Measurements from ENCODE around the gene ULBP2.
"Not testable (repeated sequence)": the region's sequence is repeated elsewhere in the genome, so short reads cannot be mapped to it uniquely, and the experiment has no call there.

The ULBP2 gene

GRCh38 chr6:149961728-149962425 is 20.1 kb downstream of the ULBP2 start:
- peak; percentile 48 for TF ChIP-seq CTCF (conservative IDR thresholded peaks at IDR 0.05; ENCODE audit: low read depth, low read length)
- H3K4me3 ChIP-seq (ENCODE audit: low read length), result no peak overlapping the region
- no peak for DNase-seq (ENCODE audit: low read depth)

GRCh38 chr6:149962461-149963211 is 20.8 kb downstream of the ULBP2 start:
- H3K4me3 ChIP-seq (ENCODE audit: low read length), result no peak overlapping the region
- DNase-seq (ENCODE audit: low read depth), result no peak
- no peak for TF ChIP-seq CTCF (conservative IDR thresholded peaks at IDR 0.05; ENCODE audit: low read depth, low read length)

GRCh38 chr6:149963212-149963461 is 21.3 kb downstream of the ULBP2 start:
- no peak for DNase-seq (ENCODE audit: low read depth)
- peak overlapping the region; percentile 49 for H3K4me3 ChIP-seq (ENCODE audit: low read length)
- no peak for TF ChIP-seq CTCF (conservative IDR thresholded peaks at IDR 0.05; ENCODE audit: low read depth, low read length)

- H3K4me3 ChIP-seq (ENCODE audit: low read length), result peak within 1 kb of the TSS; percentile 49
- TF ChIP-seq CTCF (conservative IDR thresholded peaks at IDR 0.05; ENCODE audit: low read depth, low read length), result peak; percentile 11
- no peak for DNase-seq (ENCODE audit: low read depth)
Observed at GRCh38 chr6:149963462-149964307, 21.9 kb downstream of the ULBP2 start, which contains the start of gene ULBP1. Gene ULBP1 (plus strand): TSS chr6:149963943. CDS start chr6:149964050, 107 bp downstream.

GRCh38 chr6:149964308-149965193 is 22.7 kb downstream of the ULBP2 start:
- no peak for TF ChIP-seq CTCF (conservative IDR thresholded peaks at IDR 0.05; ENCODE audit: low read depth, low read length)
- DNase-seq (ENCODE audit: low read depth), result no peak
- peak overlapping the region; percentile 49 for H3K4me3 ChIP-seq (ENCODE audit: low read length)

GRCh38 chr6:149965194-149966020 is 23.6 kb downstream of the ULBP2 start:
- no peak for DNase-seq (ENCODE audit: low read depth)
- TF ChIP-seq CTCF (conservative IDR thresholded peaks at IDR 0.05; ENCODE audit: low read depth, low read length), result no peak
- H3K4me3 ChIP-seq (ENCODE audit: low read length), result peak overlapping the region; percentile 49

- not testable (repeated sequence) for H3K4me3 ChIP-seq (ENCODE audit: low read length); DNase-seq (ENCODE audit: low read depth)
Observed at GRCh38 chr6:149966319-149966718, 24.5 kb downstream of the ULBP2 start.

Data from retinal pigment epithelial cell (primary cell).